MM.1S (cell line): ENCODE measurements around the gene TCHP.

Experiments used
- DNase-seq: peaks from one replicate; pipeline ENCODE4 v3.0.0-alpha.2; 2015
- H2AFZ ChIP-seq: fragments of 300-600 bp; sonication (generic); 2 replicates; pipeline ENCODE4 v1.6.0; 2016; ENCODE audit warnings: antibody characterized with exemption, low read length
- H3F3A ChIP-seq: fragments of 300-600 bp; sonication (generic); 2 replicates; pipeline ENCODE4 v1.6.1; 2016; ENCODE audit warnings: mild to moderate bottlenecking, antibody characterized with exemption, low read length, moderate library complexity, mixed read lengths; ENCODE audit not compliant: insufficient read depth
- H3K27ac ChIP-seq: fragments of 300-600 bp; sonication (generic); 2 replicates; pipeline ENCODE4 v1.5.1; 2016; ENCODE audit warnings: mild to moderate bottlenecking, low read length
- H3K27me3 ChIP-seq: fragments of 300-600 bp; sonication (generic); replicated peaks from 2 replicates; pipeline ENCODE4 v1.6.0; 2016; ENCODE audit warnings: low read length; ENCODE audit not compliant: insufficient read depth
- H3K36me3 ChIP-seq: fragments of 300-600 bp; sonication (generic); replicated peaks from 2 replicates; pipeline ENCODE4 v1.6.1; 2016; ENCODE audit warnings: mild to moderate bottlenecking, low read length, mixed read lengths; ENCODE audit not compliant: insufficient read depth
- H3K4me1 ChIP-seq: fragments of 300-600 bp; sonication (generic); 2 replicates; pipeline ENCODE4 v1.6.1; 2016; ENCODE audit warnings: low read length, mixed read lengths
- H3K4me2 ChIP-seq: fragments of 300-600 bp; sonication (generic); 2 replicates; pipeline ENCODE4 v1.6.0; 2016; ENCODE audit warnings: low read depth, low read length
- H3K4me3 ChIP-seq: fragments of 300-600 bp; sonication (generic); 2 replicates; pipeline ENCODE4 v1.5.1; 2016; ENCODE audit warnings: low read length, mixed read lengths
- H3K79me2 ChIP-seq: fragments of 300-600 bp; sonication (generic); 2 replicates; pipeline ENCODE4 v1.6.1; 2016; ENCODE audit warnings: mixed run types, low read length, mixed read lengths
- H3K9ac ChIP-seq: fragments of 300-600 bp; sonication (generic); 2 replicates; pipeline ENCODE4 v1.6.1; 2016; ENCODE audit warnings: low read length, mixed read lengths
- H3K9me2 ChIP-seq: fragments of 300-600 bp; sonication (generic); replicated peaks from 2 replicates; pipeline ENCODE4 v1.6.1; 2016; ENCODE audit warnings: mild to moderate bottlenecking, low read length, mixed read lengths; ENCODE audit not compliant: insufficient read depth
- H3K9me3 ChIP-seq: fragments of 300-600 bp; sonication (generic); replicated peaks from 2 replicates; pipeline ENCODE4 v1.6.1; 2016; ENCODE audit warnings: mild to moderate bottlenecking, low read length, mixed read lengths; ENCODE audit not compliant: insufficient read depth
- H4K20me1 ChIP-seq: fragments of 300-600 bp; sonication (generic); 2 replicates; pipeline ENCODE4 v1.6.1; 2016; ENCODE audit warnings: mild to moderate bottlenecking, low read length, moderate library complexity, mixed read lengths; ENCODE audit not compliant: insufficient read depth
- EZH2 ChIP-seq: fragments of 300-600 bp; sonication (generic); optimal IDR thresholded peaks from 2 replicates; pipeline ENCODE3; 2017; ENCODE audit warnings: low read depth, mild to moderate bottlenecking, antibody characterized with exemption, low read length, mixed read lengths
- EZH2phosphoT487 ChIP-seq: fragments of 300-600 bp; sonication (generic); IDR thresholded peaks from 2 replicates; pipeline ENCODE4 v1.6.1; 2018; ENCODE audit warnings: antibody characterized with exemption, low read length
- TF ChIP-seq, protein P1 (sequence below): fragments of 300-600 bp; sonication (generic); IDR thresholded peaks from 2 replicates; pipeline ENCODE4 v1.5.1; 2016; ENCODE audit warnings: antibody characterized with exemption, low read length, mixed read lengths

TCHP gene

DNA sequence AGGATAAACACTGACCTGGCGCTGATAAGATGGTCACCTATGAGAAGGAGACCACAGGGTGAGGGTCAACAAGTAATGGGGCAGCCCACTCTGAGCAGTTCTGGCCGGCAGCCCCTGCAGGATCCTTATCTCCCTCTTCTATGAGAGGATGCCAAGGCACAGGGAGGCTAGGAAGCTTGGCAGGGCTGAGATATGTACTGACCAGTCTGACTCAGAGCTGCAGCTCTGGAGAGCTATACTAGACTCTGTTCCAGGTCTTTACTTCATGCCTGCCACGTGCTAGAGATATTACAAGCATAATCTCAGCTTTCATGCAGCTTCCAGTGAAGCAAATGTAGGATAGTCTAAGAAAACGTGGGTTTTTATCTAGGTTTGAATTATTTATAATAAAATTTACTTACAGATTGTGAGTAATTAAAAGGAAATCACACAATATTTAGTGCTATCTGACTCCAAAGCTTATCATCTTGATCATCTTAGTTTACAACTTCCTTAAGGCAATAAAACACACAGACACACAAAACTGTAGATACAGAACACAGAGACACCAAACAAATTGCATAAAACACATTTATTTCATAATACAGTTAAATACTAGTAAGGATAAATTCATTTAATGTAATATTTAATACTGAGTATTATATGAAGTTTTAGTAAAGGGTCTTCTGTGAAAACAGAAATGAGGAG, 63.8 kb downstream of the TCHP start:
- no peaks in the 10 kb centered on the region; the same call in 1 of the 2 replicates for H3K36me3 ChIP-seq
- no peak overlapping the region for H3K9ac ChIP-seq
- no peak overlapping the region for H3K27ac ChIP-seq
- DNase-seq, result no peak
- no peaks in the 10 kb centered on the region for H3K79me2 ChIP-seq
- H3K27me3 ChIP-seq, result no peaks in the 10 kb centered on the region
- H3K4me1 ChIP-seq, result no peaks in the 10 kb centered on the region
- H3K4me2 ChIP-seq, result no peak overlapping the region
- no peaks in the 10 kb centered on the region for H4K20me1 ChIP-seq
- H3F3A ChIP-seq, result no peaks in the 10 kb centered on the region
- no peaks in the 10 kb centered on the region for H3K9me3 ChIP-seq
- no peaks in the 10 kb centered on the region for H3K9me2 ChIP-seq
- H3K4me3 ChIP-seq, result no peak overlapping the region
- TF ChIP-seq EZH2, result no peak
- TF ChIP-seq EZH2phosphoT487, result no peak
- TF ChIP-seq, protein P1, sequence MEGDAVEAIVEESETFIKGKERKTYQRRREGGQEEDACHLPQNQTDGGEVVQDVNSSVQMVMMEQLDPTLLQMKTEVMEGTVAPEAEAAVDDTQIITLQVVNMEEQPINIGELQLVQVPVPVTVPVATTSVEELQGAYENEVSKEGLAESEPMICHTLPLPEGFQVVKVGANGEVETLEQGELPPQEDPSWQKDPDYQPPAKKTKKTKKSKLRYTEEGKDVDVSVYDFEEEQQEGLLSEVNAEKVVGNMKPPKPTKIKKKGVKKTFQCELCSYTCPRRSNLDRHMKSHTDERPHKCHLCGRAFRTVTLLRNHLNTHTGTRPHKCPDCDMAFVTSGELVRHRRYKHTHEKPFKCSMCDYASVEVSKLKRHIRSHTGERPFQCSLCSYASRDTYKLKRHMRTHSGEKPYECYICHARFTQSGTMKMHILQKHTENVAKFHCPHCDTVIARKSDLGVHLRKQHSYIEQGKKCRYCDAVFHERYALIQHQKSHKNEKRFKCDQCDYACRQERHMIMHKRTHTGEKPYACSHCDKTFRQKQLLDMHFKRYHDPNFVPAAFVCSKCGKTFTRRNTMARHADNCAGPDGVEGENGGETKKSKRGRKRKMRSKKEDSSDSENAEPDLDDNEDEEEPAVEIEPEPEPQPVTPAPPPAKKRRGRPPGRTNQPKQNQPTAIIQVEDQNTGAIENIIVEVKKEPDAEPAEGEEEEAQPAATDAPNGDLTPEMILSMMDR, result no peak
- no peak overlapping the region for H2AFZ ChIP-seq

DNA sequence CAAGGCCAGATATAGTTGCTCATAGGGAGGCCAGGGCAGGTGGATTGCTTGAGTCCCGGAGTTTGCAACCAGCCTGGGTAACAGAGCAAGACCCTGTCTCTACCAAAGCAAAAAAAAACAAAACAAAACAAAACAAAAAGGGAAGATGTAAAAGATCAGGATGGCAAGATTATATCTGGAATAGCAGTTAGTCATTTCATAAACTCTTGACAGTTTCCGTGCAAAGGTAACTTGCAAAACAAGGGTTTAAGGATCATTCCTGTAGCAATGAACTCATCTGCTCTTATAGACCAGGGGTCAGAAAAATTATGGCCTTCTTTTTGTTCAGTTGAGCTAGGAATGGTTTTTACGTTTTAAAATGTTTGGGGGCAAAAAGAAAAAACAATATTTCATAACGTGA, 66.5 kb downstream of the TCHP start:
- H3K27ac ChIP-seq, result no peak overlapping the region
- no peak overlapping the region for H3K4me2 ChIP-seq
- no peak overlapping the region for H2AFZ ChIP-seq
- H3K9me3 ChIP-seq, result no peaks in the 10 kb centered on the region
- no peak overlapping the region for H3K4me3 ChIP-seq
- H3K36me3 ChIP-seq, result no peaks in the 10 kb centered on the region; the same call in 1 of the 2 replicates
- DNase-seq, result no peak
- H3K27me3 ChIP-seq, result no peaks in the 10 kb centered on the region
- H3F3A ChIP-seq, result no peaks in the 10 kb centered on the region
- TF ChIP-seq, protein P1, result no peak
- TF ChIP-seq EZH2phosphoT487, result no peak
- TF ChIP-seq EZH2, result no peak
- no peaks in the 10 kb centered on the region for H3K9me2 ChIP-seq
- no peaks in the 10 kb centered on the region for H3K79me2 ChIP-seq
- H3K4me1 ChIP-seq, result no peaks in the 10 kb centered on the region
- no peaks in the 10 kb centered on the region for H4K20me1 ChIP-seq
- no peak overlapping the region for H3K9ac ChIP-seq

DNA sequence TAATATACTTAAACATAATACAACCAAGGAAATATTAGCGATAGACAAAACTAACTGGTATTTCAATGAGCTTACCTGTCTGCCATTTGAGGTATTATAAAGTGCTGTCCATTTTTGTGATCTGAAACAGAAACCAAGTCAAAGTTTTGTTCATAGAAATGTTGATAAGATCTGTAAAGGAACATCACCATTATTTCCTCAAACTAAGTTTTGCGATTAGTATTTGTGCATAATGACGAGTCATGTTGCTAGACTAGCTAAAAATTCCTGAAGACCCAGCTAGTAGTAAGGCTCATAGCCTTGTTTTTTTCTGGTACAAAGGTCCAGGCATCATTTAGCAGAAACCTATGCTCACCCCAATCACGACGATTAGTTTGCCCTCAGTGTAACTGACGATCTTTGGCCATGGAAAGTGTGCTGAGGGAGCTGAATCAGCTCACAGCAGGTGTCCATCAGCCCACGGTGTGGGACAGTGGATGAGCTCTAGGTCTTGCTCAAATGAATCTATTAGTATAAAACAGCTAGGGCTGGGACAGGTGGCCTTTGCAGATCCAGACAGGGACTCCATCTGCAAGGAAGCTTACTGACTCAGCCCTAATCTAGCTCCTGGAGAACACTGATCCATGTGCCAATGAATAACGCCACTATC, 67.4 kb downstream of the TCHP start:
- no peaks in the 10 kb centered on the region for H3K9me3 ChIP-seq
- no peak overlapping the region for H2AFZ ChIP-seq
- H3K9me2 ChIP-seq, result no peaks in the 10 kb centered on the region
- H3K4me3 ChIP-seq, result no peak overlapping the region
- TF ChIP-seq, protein P1, result no peak
- TF ChIP-seq EZH2phosphoT487, result no peak
- no peak for TF ChIP-seq EZH2
- H3F3A ChIP-seq, result no peaks in the 10 kb centered on the region
- no peaks in the 10 kb centered on the region for H3K4me1 ChIP-seq
- H3K27ac ChIP-seq, result no peak overlapping the region
- H4K20me1 ChIP-seq, result no peaks in the 10 kb centered on the region
- H3K79me2 ChIP-seq, result no peaks in the 10 kb centered on the region
- H3K36me3 ChIP-seq, result no peaks in the 10 kb centered on the region; the same call in 1 of the 2 replicates
- no peak overlapping the region for H3K9ac ChIP-seq
- no peaks in the 10 kb centered on the region for H3K27me3 ChIP-seq
- no peak for DNase-seq
- no peak overlapping the region for H3K4me2 ChIP-seq
